Right lobe of liver (tissue), 4 donors: ENCODE results near the gene TIMP1.

ENCODE experiments used
- POLR2A ChIP-seq: fragments of 450-650 bp; IDR thresholded peaks from one replicate; pipeline ENCODE4 v1.6.1; 2017; ENCODE audit warnings: antibody characterized with exemption, mild to moderate bottlenecking
- TF ChIP-seq, protein P1 (sequence below), 4 donors: fragments of 200-600 bp in 3 of 4; fragments of 450-650 bp in 1 of 4; IDR thresholded peaks; one replicate each; pipeline versions ENCODE4 v1.5.1 to v1.8.0; 2016 to 2022; ENCODE audit warnings: antibody characterized with exemption in 4 of 4, mild to moderate bottlenecking in 2 of 4
- donor health status: DM: no; HTN: no; CAD: no.
- donor health status: DM: no; HTN: no; CAD: no.
- donor health status: DM: no; HTN: yes; CAD: no.

DNA sequence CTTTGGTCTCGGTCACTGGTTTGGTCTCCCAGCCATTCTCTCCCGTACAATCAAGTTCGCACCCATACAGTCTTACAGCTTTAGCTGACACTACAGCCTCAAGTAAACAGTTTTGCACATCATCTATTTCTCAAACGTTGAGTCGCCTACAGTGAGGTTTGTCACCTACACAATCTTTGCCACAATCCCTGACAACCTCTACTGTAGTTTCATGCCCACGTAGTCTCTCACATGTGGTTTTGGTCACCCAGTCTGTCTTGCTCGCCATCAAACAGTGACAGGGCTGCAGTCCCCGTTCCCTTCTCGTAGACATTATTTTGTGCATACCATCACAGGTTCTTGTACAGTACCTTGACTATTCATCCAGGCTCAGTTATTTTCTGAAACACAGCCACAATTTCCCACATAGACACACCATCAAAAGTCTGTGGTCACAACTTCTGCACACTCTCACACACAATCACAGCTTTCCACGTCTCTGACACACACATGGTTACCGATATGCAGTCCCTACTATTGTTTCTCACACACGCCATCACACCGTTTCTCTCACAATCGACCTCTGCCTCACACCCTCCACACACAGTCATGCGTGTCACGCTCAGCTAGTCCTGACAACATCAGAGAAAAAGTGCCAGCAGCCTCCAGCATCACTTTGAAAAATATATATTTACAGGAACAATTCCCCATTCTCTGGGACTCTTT, 52.8 kb downstream of the TIMP1 start:
- TF ChIP-seq, protein P1, sequence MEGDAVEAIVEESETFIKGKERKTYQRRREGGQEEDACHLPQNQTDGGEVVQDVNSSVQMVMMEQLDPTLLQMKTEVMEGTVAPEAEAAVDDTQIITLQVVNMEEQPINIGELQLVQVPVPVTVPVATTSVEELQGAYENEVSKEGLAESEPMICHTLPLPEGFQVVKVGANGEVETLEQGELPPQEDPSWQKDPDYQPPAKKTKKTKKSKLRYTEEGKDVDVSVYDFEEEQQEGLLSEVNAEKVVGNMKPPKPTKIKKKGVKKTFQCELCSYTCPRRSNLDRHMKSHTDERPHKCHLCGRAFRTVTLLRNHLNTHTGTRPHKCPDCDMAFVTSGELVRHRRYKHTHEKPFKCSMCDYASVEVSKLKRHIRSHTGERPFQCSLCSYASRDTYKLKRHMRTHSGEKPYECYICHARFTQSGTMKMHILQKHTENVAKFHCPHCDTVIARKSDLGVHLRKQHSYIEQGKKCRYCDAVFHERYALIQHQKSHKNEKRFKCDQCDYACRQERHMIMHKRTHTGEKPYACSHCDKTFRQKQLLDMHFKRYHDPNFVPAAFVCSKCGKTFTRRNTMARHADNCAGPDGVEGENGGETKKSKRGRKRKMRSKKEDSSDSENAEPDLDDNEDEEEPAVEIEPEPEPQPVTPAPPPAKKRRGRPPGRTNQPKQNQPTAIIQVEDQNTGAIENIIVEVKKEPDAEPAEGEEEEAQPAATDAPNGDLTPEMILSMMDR (IDR thresholded peaks at IDR 0.05): no peak
- no peak for TF ChIP-seq POLR2A
